Neuron (in vitro differentiated cells): ENCODE results near the gene MPRIP.
"Not testable (repeated sequence)": the region's sequence is repeated elsewhere in the genome, so short reads cannot be mapped to it uniquely, and the experiment has no call there.

Source experiments
- H2AFZ ChIP-seq: one replicate; pipeline ENCODE4 v1.6.1; 2013; ENCODE audit warnings: low read depth, mild to moderate bottlenecking, inconsistent platforms, low read length, moderate library complexity
- H3K27me3 ChIP-seq: one replicate; pipeline ENCODE4 v1.6.1; 2013; ENCODE audit warnings: low read length; ENCODE audit not compliant: insufficient read depth
- H3K36me3 ChIP-seq: one replicate; pipeline ENCODE4 v1.6.1; 2013; ENCODE audit warnings: low read length; ENCODE audit not compliant: insufficient read depth
- H3K4me1 ChIP-seq: one replicate; pipeline ENCODE4 v1.6.1; 2013; ENCODE audit warnings: low read length; ENCODE audit not compliant: insufficient read depth
- H3K4me3 ChIP-seq: 2 replicates; pipeline ENCODE4 v1.5.1; 2013; ENCODE audit warnings: mild to moderate bottlenecking, low read length, moderate library complexity
- H3K9me3 ChIP-seq: one replicate; pipeline ENCODE4 v1.6.1; 2013; ENCODE audit warnings: low read length

MPRIP gene

GRCh38 chr17:17042384-17042736 is at the start of gene MPRIP:
Gene MPRIP (plus strand): TSS chr17:17042457. CDS start chr17:17042849, 392 bp downstream.
- Histone ChIP-seq H3K9me3 (peaks cover 4% of the 10 kb centered on the region), H3K4me1 (peaks cover 27% of the 10 kb centered on the region), H2AFZ (peak within 1 kb of the TSS; percentile 74), H3K27me3 (no peaks in the 10 kb centered on the region), H3K36me3 (no peaks in the 10 kb centered on the region), H3K4me3 (peak within 1 kb of the TSS; percentile 78)

- Histone ChIP-seq H3K4me1 (no peaks in the 10 kb centered on the region), H3K9me3 (peaks cover 2% of the 10 kb centered on the region), H3K27me3 (no peaks in the 10 kb centered on the region), H3K36me3 (no peaks in the 10 kb centered on the region), H3K4me3 (no peak overlapping the region), H2AFZ (no peak overlapping the region)
These were observed 47.6 kb upstream of the MPRIP start for GRCh38 chr17:16994631-16995030.

GRCh38 chr17:16995930-16996329 is 46.3 kb upstream of the MPRIP start:
- Histone ChIP-seq H3K4me1 (no peaks in the 10 kb centered on the region), H3K4me3 (no peak overlapping the region), H3K27me3 (no peaks in the 10 kb centered on the region), H2AFZ (no peak overlapping the region), H3K36me3 (no peaks in the 10 kb centered on the region), H3K9me3 (peaks cover 2% of the 10 kb centered on the region)

- H3K9me3 ChIP-seq, H3K4me1 ChIP-seq, H2AFZ ChIP-seq, H3K36me3 ChIP-seq, H3K27me3 ChIP-seq, H3K4me3 ChIP-seq: not testable (repeated sequence)
These were observed 45.5 kb upstream of the MPRIP start for GRCh38 chr17:16996726-16997125.

- Histone ChIP-seq H2AFZ (no peak overlapping the region), H3K4me1 (no peaks in the 10 kb centered on the region), H3K36me3 (no peaks in the 10 kb centered on the region), H3K9me3 (peaks cover 2% of the 10 kb centered on the region), H3K27me3 (peaks cover 2% of the 10 kb centered on the region), H3K4me3 (no peak overlapping the region)
These were observed 44.5 kb upstream of the MPRIP start for GRCh38 chr17:16997514-16998429.

- H3K36me3 ChIP-seq: no peaks in the 10 kb centered on the region
- no peak overlapping the region for H3K4me3 ChIP-seq
- H3K9me3 ChIP-seq: peaks cover 2% of the 10 kb centered on the region
- peaks cover 7% of the 10 kb centered on the region for H3K27me3 ChIP-seq
- no peak overlapping the region for H2AFZ ChIP-seq
- H3K4me1 ChIP-seq: no peaks in the 10 kb centered on the region
These were observed 42.2 kb upstream of the MPRIP start for GRCh38 chr17:16999931-17000625.

- Histone ChIP-seq H3K27me3 (peaks cover 7% of the 10 kb centered on the region), H2AFZ (no peak overlapping the region), H3K4me3 (no peak overlapping the region), H3K36me3 (no peaks in the 10 kb centered on the region), H3K9me3 (peaks cover 2% of the 10 kb centered on the region), H3K4me1 (no peaks in the 10 kb centered on the region)
These were observed 41.0 kb upstream of the MPRIP start for GRCh38 chr17:17001076-17001777.

- H2AFZ ChIP-seq: no peak overlapping the region
- H3K27me3 ChIP-seq: peaks cover 7% of the 10 kb centered on the region
- H3K36me3 ChIP-seq: no peaks in the 10 kb centered on the region
- H3K4me3 ChIP-seq: no peak overlapping the region
- H3K9me3 ChIP-seq: peaks cover 2% of the 10 kb centered on the region
- no peaks in the 10 kb centered on the region for H3K4me1 ChIP-seq
These were observed 40.3 kb upstream of the MPRIP start for GRCh38 chr17:17001874-17002520.

GRCh38 chr17:17002731-17003715 is 39.2 kb upstream of the MPRIP start:
- not testable (repeated sequence) for H3K27me3 ChIP-seq, H3K4me3 ChIP-seq, H3K9me3 ChIP-seq, H3K36me3 ChIP-seq, H3K4me1 ChIP-seq, H2AFZ ChIP-seq

- Histone ChIP-seq H3K9me3 (no peaks in the 10 kb centered on the region), H2AFZ (no peak overlapping the region), H3K27me3 (peaks cover 7% of the 10 kb centered on the region), H3K4me3 (no peak overlapping the region), H3K4me1 (no peaks in the 10 kb centered on the region), H3K36me3 (no peaks in the 10 kb centered on the region)
These were observed 37.8 kb upstream of the MPRIP start for GRCh38 chr17:17004251-17004996.

GRCh38 chr17:17004997-17005614 is 37.2 kb upstream of the MPRIP start:
- not testable (repeated sequence) for H3K36me3 ChIP-seq, H2AFZ ChIP-seq, H3K27me3 ChIP-seq, H3K9me3 ChIP-seq, H3K4me1 ChIP-seq, H3K4me3 ChIP-seq
